Measurements from ENCODE around the gene TOX3. TPM values are rescaled to one million over a fixed set of nuclear protein-coding genes. Genes with fewer than 3 reads are reported as not detected.
A peak's percentile ranks its signal among the peaks of the same experiment; 100 is the strongest.

TOX3 gene
- total and polyA plus RNA-seq, 2 of the 13 experiments (the other 11 are each of a cell fraction or from before 2014, with no cell fraction given), result 14.5 to 98.6 TPM

- TF ChIP-seq ZNF710 (CRISPR knock-in tag; IDR thresholded peaks at IDR 0.05; ENCODE audit: borderline replicate concordance) (peak; percentile 95), SKI (IDR thresholded peaks at IDR 0.05; ENCODE audit: partially characterized antibody) (no peak), ZNF841 (CRISPR knock-in tag; IDR thresholded peaks at IDR 0.05; ENCODE audit: borderline replicate concordance) (no peak), ZNF878 (CRISPR knock-in tag; IDR thresholded peaks at IDR 0.05) (no peak), SIN3A (IDR thresholded peaks at IDR 0.05; ENCODE audit: borderline replicate concordance, low read depth, low read length) (no peak; the same call in 1 of the 2 replicates), THYN1 (CRISPR knock-in tag; IDR thresholded peaks at IDR 0.05; ENCODE audit: borderline replicate concordance, low read depth) (no peak), TARDBP (CRISPR knock-in tag; IDR thresholded peaks at IDR 0.05) (0 out of 2 replicates have a peak, but pooled peaks have one; percentile 59), PAXIP1 (CRISPR knock-in tag; conservative IDR thresholded peaks at IDR 0.05) (peak; percentile 89), SALL2 (CRISPR knock-in tag; IDR thresholded peaks at IDR 0.05) (no peak), ZNF30 (CRISPR knock-in tag; IDR thresholded peaks at IDR 0.05) (no peak), ATF1 (CRISPR knock-in tag; IDR thresholded peaks at IDR 0.05) (no peak), ZSCAN21 (CRISPR knock-in tag; IDR thresholded peaks at IDR 0.05; ENCODE audit: borderline replicate concordance) (peak; percentile 55; the same call in 1 of the 2 replicates), STAG1 (CRISPR knock-in tag; IDR thresholded peaks at IDR 0.05) (0 out of 2 replicates have a peak, but pooled peaks have one; percentile 16), ZNF253 (CRISPR knock-in tag; IDR thresholded peaks at IDR 0.05; ENCODE audit: borderline replicate concordance) (peak; percentile 67; the same call in 1 of the 2 replicates), YEATS2 (CRISPR knock-in tag; IDR thresholded peaks at IDR 0.05; ENCODE audit: borderline replicate concordance) (no peak), MTF2 (CRISPR knock-in tag; IDR thresholded peaks at IDR 0.05; ENCODE audit: borderline replicate concordance) (no peak), THAP8 (CRISPR knock-in tag; IDR thresholded peaks at IDR 0.05; ENCODE audit: borderline replicate concordance) (no peak), TCF7L2 (IDR thresholded peaks at IDR 0.05; ENCODE audit: low read depth, low read length) (no peak), SOX5 (CRISPR knock-in tag; IDR thresholded peaks at IDR 0.05; ENCODE audit: borderline replicate concordance) (peak; percentile 83), AKAP8 (CRISPR knock-in tag; IDR thresholded peaks at IDR 0.05) (no peak), ATF3 (CRISPR knock-in tag; IDR thresholded peaks at IDR 0.05) (no peak), MAFK (conservative IDR thresholded peaks at IDR 0.05 in 1 of 2, IDR thresholded peaks at IDR 0.05 in 1 of 2; ENCODE audit: low read length in 2 of 2) (no peak)
These were observed 15.2 kb upstream of the TOX3 start (continued) for GRCh38 chr16:52561910-52562741.
